ENCODE results near the gene CD80. TPM values are rescaled to one million over a fixed set of nuclear protein-coding genes. Genes with fewer than 3 reads are reported as not detected.
A peak's percentile ranks its signal among the peaks of the same experiment; 100 is the strongest.

Gene CD80
- total RNA-seq (under 0.01 TPM in 2 replicates), polyA plus RNA-seq (0.06 TPM in 1 of 2 replicates, not detected in the other), polyA minus RNA-seq (ENCODE audit: low replicate concordance) (not detected in 2 replicates)
- polyA plus RNA-seq (2012): not detected in 2 replicates

GRCh38 chr3:119559441-119559963 is at the start of gene CD80:
CD80 (minus strand) TSS chr3:119559614; CDS start chr3:119557728, 1,886 bp downstream.
- H3K27me3 ChIP-seq (ENCODE audit: control insufficient read depth, insufficient read depth, low read length): peaks cover 5% of the 10 kb centered on the region
- no peak within 1 kb of the TSS for H3K4me2 ChIP-seq (ENCODE audit: extremely low read depth, insufficient read depth, low read length)
- peak in 1 of 2 donors; percentile 39 for TF ChIP-seq CTCF (conservative IDR thresholded peaks at IDR 0.05 in 1 of 2, IDR thresholded peaks at IDR 0.05 in 1 of 2; ENCODE audit: low read depth in 1 of 2, low read length in 2 of 2)
- no peak for TF ChIP-seq EZH2 (IDR thresholded peaks at IDR 0.05; ENCODE audit: low read length, missing control alignments)
- DNase-seq (ENCODE audit: low read depth in 2 of 2): peak; percentile 41 to 43
- H3K9ac ChIP-seq (ENCODE audit: insufficient read depth, low read length): no peak within 1 kb of the TSS
- no peaks in the 10 kb centered on the region for H4K20me1 ChIP-seq (ENCODE audit: control insufficient read depth, extremely low read depth, insufficient read depth, low read length)
- H3K79me2 ChIP-seq (ENCODE audit: control insufficient read depth, insufficient read depth, low read length): no peaks in the 10 kb centered on the region
- H2AFZ ChIP-seq (ENCODE audit: low read length): no peak within 1 kb of the TSS
- no peaks in the 10 kb centered on the region for H3K9me3 ChIP-seq (ENCODE audit: control insufficient read depth, insufficient read depth, low read depth, low read length)
- no peaks in the 10 kb centered on the region for H3K4me1 ChIP-seq (ENCODE audit: control insufficient read depth, extremely low read depth, insufficient read depth, low read length)
- no peaks in the 10 kb centered on the region for H3K36me3 ChIP-seq (ENCODE audit: control insufficient read depth, insufficient read depth, low read length)
- H3K27ac ChIP-seq (ENCODE audit: insufficient read depth, low read length): no peak within 1 kb of the TSS
- no peak within 1 kb of the TSS for H3K4me3 ChIP-seq (replicated peaks in 1 of 4; ENCODE audit: control extremely low read depth in 1 of 4, insufficient read depth in 1 of 4, low read depth in 3 of 4, low read length in 4 of 4)

GRCh38 chr3:119608405-119609000 is 49.1 kb upstream of the CD80 start:
- Histone ChIP-seq H3K27ac (ENCODE audit: insufficient read depth, low read length) (no peak overlapping the region), H3K4me2 (ENCODE audit: extremely low read depth, insufficient read depth, low read length) (no peak overlapping the region), H3K9me3 (ENCODE audit: control insufficient read depth, insufficient read depth, low read depth, low read length) (no peaks in the 10 kb centered on the region), H3K4me3 (replicated peaks in 1 of 4; ENCODE audit: control extremely low read depth in 1 of 4, insufficient read depth in 1 of 4, low read depth in 3 of 4, low read length in 4 of 4) (no peak overlapping the region), H2AFZ (ENCODE audit: low read length) (no peak overlapping the region), H3K79me2 (ENCODE audit: control insufficient read depth, insufficient read depth, low read length) (no peaks in the 10 kb centered on the region), H3K9ac (ENCODE audit: insufficient read depth, low read length) (no peak overlapping the region), H3K4me1 (ENCODE audit: control insufficient read depth, extremely low read depth, insufficient read depth, low read length) (no peaks in the 10 kb centered on the region), H4K20me1 (ENCODE audit: control insufficient read depth, extremely low read depth, insufficient read depth, low read length) (no peaks in the 10 kb centered on the region), H3K36me3 (ENCODE audit: control insufficient read depth, insufficient read depth, low read length) (no peaks in the 10 kb centered on the region), H3K27me3 (ENCODE audit: control insufficient read depth, insufficient read depth, low read length) (peaks cover 3% of the 10 kb centered on the region)
- no peak for DNase-seq (ENCODE audit: low read depth in 2 of 2)
- TF ChIP-seq EZH2 (IDR thresholded peaks at IDR 0.05; ENCODE audit: low read length, missing control alignments) (no peak), CTCF (conservative IDR thresholded peaks at IDR 0.05 in 1 of 2, IDR thresholded peaks at IDR 0.05 in 1 of 2; ENCODE audit: low read depth in 1 of 2, low read length in 2 of 2) (no peak)

GRCh38 chr3:119604878-119605277 is 45.5 kb upstream of the CD80 start:
- TF ChIP-seq CTCF (conservative IDR thresholded peaks at IDR 0.05 in 1 of 2, IDR thresholded peaks at IDR 0.05 in 1 of 2; ENCODE audit: low read depth in 1 of 2, low read length in 2 of 2): no peak
- no peak for TF ChIP-seq EZH2 (IDR thresholded peaks at IDR 0.05; ENCODE audit: low read length, missing control alignments)
- H2AFZ ChIP-seq (ENCODE audit: low read length): no peak overlapping the region
- no peaks in the 10 kb centered on the region for H3K4me1 ChIP-seq (ENCODE audit: control insufficient read depth, extremely low read depth, insufficient read depth, low read length)
- peaks cover 3% of the 10 kb centered on the region for H3K27me3 ChIP-seq (ENCODE audit: control insufficient read depth, insufficient read depth, low read length)
- H3K9me3 ChIP-seq (ENCODE audit: control insufficient read depth, insufficient read depth, low read depth, low read length): no peaks in the 10 kb centered on the region
- H3K27ac ChIP-seq (ENCODE audit: insufficient read depth, low read length): no peak overlapping the region
- H3K36me3 ChIP-seq (ENCODE audit: control insufficient read depth, insufficient read depth, low read length): no peaks in the 10 kb centered on the region
- no peak overlapping the region for H3K9ac ChIP-seq (ENCODE audit: insufficient read depth, low read length)
- peak; percentile 31 to 84 for DNase-seq (ENCODE audit: low read depth in 2 of 2)
- H3K4me3 ChIP-seq (replicated peaks in 1 of 4; ENCODE audit: control extremely low read depth in 1 of 4, insufficient read depth in 1 of 4, low read depth in 3 of 4, low read length in 4 of 4): no peak overlapping the region
- no peak overlapping the region for H3K4me2 ChIP-seq (ENCODE audit: extremely low read depth, insufficient read depth, low read length)
- H3K79me2 ChIP-seq (ENCODE audit: control insufficient read depth, insufficient read depth, low read length): no peaks in the 10 kb centered on the region
- no peaks in the 10 kb centered on the region for H4K20me1 ChIP-seq (ENCODE audit: control insufficient read depth, extremely low read depth, insufficient read depth, low read length)

Measured in fibroblast of lung (primary cell).